Astrocyte (in vitro differentiated cells and primary cell): Measurements from ENCODE around the gene MEIOC. TPM values are rescaled to one million over a fixed set of nuclear protein-coding genes. Genes with fewer than 3 reads are reported as not detected.
"Not testable (repeated sequence)": the region's sequence is repeated elsewhere in the genome, so short reads cannot be mapped to it uniquely, and the experiment has no call there.

Experiments used
- DNase-seq: peaks from one replicate; pipeline ENCODE4 v3.0.0-alpha.2; 2010; ENCODE audit warnings: low read depth
- FAIRE-seq: peaks from 2 replicates; lab custom pipeline; 2011; peaks lifted over from hg19 to GRCh38; lab: Jason Lieb, UNC
- H2AFZ ChIP-seq: 2 replicates; pipeline ENCODE4 v1.6.0; 2012; ENCODE audit warnings: low read depth, low read length, inconsistent platforms
- H3K27ac ChIP-seq: 2 replicates; pipeline ENCODE4 v1.5.1; 2011; ENCODE audit warnings: low read depth, low read length, inconsistent platforms
- H3K27me3 ChIP-seq: 2 replicates; pipeline ENCODE4 v1.6.0; 2011; ENCODE audit warnings: low read length, inconsistent platforms; ENCODE audit not compliant: insufficient read depth
- H3K36me3 ChIP-seq: 2 replicates; pipeline ENCODE4 v1.5.1; 2011; ENCODE audit warnings: low read length, inconsistent platforms; ENCODE audit not compliant: insufficient read depth
- H3K4me1 ChIP-seq: 2 replicates; pipeline ENCODE4 v1.5.1; 2011; ENCODE audit warnings: low read length, inconsistent platforms; ENCODE audit not compliant: insufficient read depth
- H3K4me2 ChIP-seq: 2 replicates; pipeline ENCODE4 v1.6.0; 2012; ENCODE audit warnings: low read length, inconsistent platforms
- H3K4me3 ChIP-seq: 2 replicates; pipeline ENCODE4 v1.5.1; 2011; ENCODE audit warnings: low read depth, mild to moderate bottlenecking, low read length, inconsistent platforms; ENCODE audit not compliant: insufficient read depth
- H3K79me2 ChIP-seq: 2 replicates; pipeline ENCODE4 v1.6.0; 2012; ENCODE audit warnings: mild to moderate bottlenecking, low read length, inconsistent platforms; ENCODE audit not compliant: insufficient read depth
- H3K9ac ChIP-seq: 2 replicates; pipeline ENCODE4 v1.6.0; 2012; ENCODE audit warnings: mild to moderate bottlenecking, low read length, inconsistent platforms
- H3K9me3 ChIP-seq: 2 replicates; pipeline ENCODE4 v1.5.1; 2012; ENCODE audit warnings: low read depth, mild to moderate bottlenecking, low read length, inconsistent platforms; ENCODE audit not compliant: insufficient read depth
- H4K20me1 ChIP-seq: 2 replicates; pipeline ENCODE4 v1.6.0; 2012; ENCODE audit warnings: low read length, inconsistent platforms; ENCODE audit not compliant: insufficient read depth
- H3K27ac Mint-ChIP-seq: one replicate; pipeline ENCODE4 v1.8.0; 2021; ENCODE audit warnings: mild to moderate bottlenecking, mixed read lengths; ENCODE audit not compliant: unreplicated experiment
- H3K27me3 Mint-ChIP-seq: one replicate; pipeline ENCODE4 v1.8.0; 2021; ENCODE audit warnings: low read depth, mixed read lengths; ENCODE audit not compliant: unreplicated experiment
- H3K36me3 Mint-ChIP-seq: one replicate; pipeline ENCODE4 v1.8.0; 2021; ENCODE audit warnings: low read depth, mixed read lengths; ENCODE audit not compliant: unreplicated experiment
- H3K4me1 Mint-ChIP-seq: one replicate; pipeline ENCODE4 v1.8.0; 2021; ENCODE audit warnings: low read depth, mixed read lengths; ENCODE audit not compliant: unreplicated experiment
- H3K4me3 Mint-ChIP-seq: one replicate; pipeline ENCODE4 v1.8.0; 2021; ENCODE audit warnings: mild to moderate bottlenecking, moderate library complexity, mixed read lengths; ENCODE audit not compliant: unreplicated experiment
- H3K9me3 Mint-ChIP-seq: one replicate; pipeline ENCODE4 v1.8.0; 2021; ENCODE audit warnings: mild to moderate bottlenecking, mixed read lengths; ENCODE audit not compliant: unreplicated experiment
- EZH2 ChIP-seq: IDR thresholded peaks from 2 replicates; pipeline ENCODE4 v1.6.1; 2012; ENCODE audit warnings: mild to moderate bottlenecking, low read length, inconsistent platforms; ENCODE audit not compliant: insufficient read depth
- total RNA-seq: library from RNA; stranded (reverse); gene quantifications from 2 replicates; pipeline ENCODE4 v1.2.1, GENCODE V29; 2021
- TF ChIP-seq, protein P1 (sequence below): IDR thresholded peaks from 2 replicates; pipeline ENCODE4 v1.5.1; 2011; ENCODE audit warnings: low read depth, mild to moderate bottlenecking, inconsistent platforms, low read length, moderate library complexity; ENCODE audit not compliant: insufficient read depth

Gene MEIOC
- total RNA-seq, 1 donor from 2014 or later = 0.45 TPM

DNA sequence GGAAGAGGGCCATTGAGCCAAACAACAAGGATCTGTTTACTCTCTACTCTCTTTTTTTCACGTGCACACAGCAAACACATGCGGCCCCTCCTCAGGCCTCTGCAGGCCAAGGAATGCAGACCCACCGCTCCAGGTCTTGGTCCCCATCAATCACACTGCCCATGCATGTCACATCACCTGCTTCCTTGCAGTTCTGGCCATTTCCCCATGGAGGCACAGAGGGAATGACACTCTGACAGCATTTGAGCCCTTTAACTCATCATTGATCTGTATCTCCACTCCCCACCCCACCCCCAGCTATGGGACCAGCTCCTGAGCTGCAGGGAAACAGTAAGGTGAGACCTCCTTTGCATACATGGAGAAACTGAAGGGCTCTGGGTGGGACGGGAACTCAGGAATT lies 45.9 kb upstream of the MEIOC start:
- FAIRE-seq (no peak), DNase-seq (no peak)
- H3K9me3 Mint-ChIP-seq = peaks cover 3% of the 10 kb centered on the region
- no peaks in the 10 kb centered on the region for H4K20me1 ChIP-seq
- TF ChIP-seq, protein P1, sequence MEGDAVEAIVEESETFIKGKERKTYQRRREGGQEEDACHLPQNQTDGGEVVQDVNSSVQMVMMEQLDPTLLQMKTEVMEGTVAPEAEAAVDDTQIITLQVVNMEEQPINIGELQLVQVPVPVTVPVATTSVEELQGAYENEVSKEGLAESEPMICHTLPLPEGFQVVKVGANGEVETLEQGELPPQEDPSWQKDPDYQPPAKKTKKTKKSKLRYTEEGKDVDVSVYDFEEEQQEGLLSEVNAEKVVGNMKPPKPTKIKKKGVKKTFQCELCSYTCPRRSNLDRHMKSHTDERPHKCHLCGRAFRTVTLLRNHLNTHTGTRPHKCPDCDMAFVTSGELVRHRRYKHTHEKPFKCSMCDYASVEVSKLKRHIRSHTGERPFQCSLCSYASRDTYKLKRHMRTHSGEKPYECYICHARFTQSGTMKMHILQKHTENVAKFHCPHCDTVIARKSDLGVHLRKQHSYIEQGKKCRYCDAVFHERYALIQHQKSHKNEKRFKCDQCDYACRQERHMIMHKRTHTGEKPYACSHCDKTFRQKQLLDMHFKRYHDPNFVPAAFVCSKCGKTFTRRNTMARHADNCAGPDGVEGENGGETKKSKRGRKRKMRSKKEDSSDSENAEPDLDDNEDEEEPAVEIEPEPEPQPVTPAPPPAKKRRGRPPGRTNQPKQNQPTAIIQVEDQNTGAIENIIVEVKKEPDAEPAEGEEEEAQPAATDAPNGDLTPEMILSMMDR = no peak
- no peak for TF ChIP-seq EZH2
- no peak overlapping the region for H3K9ac ChIP-seq
- H3K4me3 ChIP-seq = no peak overlapping the region
- no peak overlapping the region for H2AFZ ChIP-seq
- no peaks in the 10 kb centered on the region for H3K27me3 Mint-ChIP-seq
- no peak overlapping the region for H3K4me3 Mint-ChIP-seq
- H3K36me3 ChIP-seq = no peaks in the 10 kb centered on the region
- H3K27me3 ChIP-seq = no peaks in the 10 kb centered on the region
- H3K4me1 ChIP-seq = peaks cover 14% of the 10 kb centered on the region
- no peaks in the 10 kb centered on the region for H3K36me3 Mint-ChIP-seq
- peaks cover 22% of the 10 kb centered on the region for H3K4me1 Mint-ChIP-seq
- no peak overlapping the region for H3K4me2 ChIP-seq
- no peak overlapping the region for H3K27ac ChIP-seq
- no peaks in the 10 kb centered on the region for H3K9me3 ChIP-seq
- no peak overlapping the region for H3K27ac Mint-ChIP-seq
- H3K79me2 ChIP-seq = no peaks in the 10 kb centered on the region

DNA sequence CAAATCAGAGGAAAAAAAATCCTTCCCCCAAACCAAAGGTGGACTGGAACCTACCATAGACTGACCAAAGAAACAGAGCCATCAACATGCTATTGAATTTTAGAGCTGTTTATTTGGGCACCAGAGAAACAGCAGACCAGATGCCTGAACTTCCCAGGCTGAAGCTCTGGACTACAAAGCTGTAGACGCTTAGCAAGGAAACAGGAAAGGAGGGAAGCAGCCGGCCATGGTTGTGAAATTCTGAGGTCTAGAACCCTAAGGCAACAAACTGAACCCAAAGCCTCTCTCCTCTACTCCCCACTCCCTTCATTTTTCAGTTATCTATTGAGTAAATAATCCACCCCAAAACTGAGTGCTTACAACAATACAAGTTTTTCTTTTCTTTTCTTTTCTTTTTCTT lies 45.4 kb upstream of the MEIOC start:
- TF ChIP-seq, protein P1 = no peak
- TF ChIP-seq EZH2 = no peak
- Mint-ChIP-seq H3K9me3 (no peaks in the 10 kb centered on the region), H3K27me3 (no peaks in the 10 kb centered on the region), H3K36me3 (no peaks in the 10 kb centered on the region), H3K4me3 (no peak overlapping the region), H3K4me1 (peaks cover 19% of the 10 kb centered on the region), H3K27ac (no peak overlapping the region)
- DNase-seq (no peak), FAIRE-seq (no peak)
- Histone ChIP-seq H3K27ac (no peak overlapping the region), H2AFZ (no peak overlapping the region), H4K20me1 (no peaks in the 10 kb centered on the region), H3K4me3 (no peak overlapping the region), H3K4me2 (no peak overlapping the region), H3K9ac (no peak overlapping the region), H3K4me1 (peaks cover 14% of the 10 kb centered on the region), H3K27me3 (no peaks in the 10 kb centered on the region), H3K9me3 (no peaks in the 10 kb centered on the region), H3K36me3 (no peaks in the 10 kb centered on the region), H3K79me2 (no peaks in the 10 kb centered on the region)

DNA sequence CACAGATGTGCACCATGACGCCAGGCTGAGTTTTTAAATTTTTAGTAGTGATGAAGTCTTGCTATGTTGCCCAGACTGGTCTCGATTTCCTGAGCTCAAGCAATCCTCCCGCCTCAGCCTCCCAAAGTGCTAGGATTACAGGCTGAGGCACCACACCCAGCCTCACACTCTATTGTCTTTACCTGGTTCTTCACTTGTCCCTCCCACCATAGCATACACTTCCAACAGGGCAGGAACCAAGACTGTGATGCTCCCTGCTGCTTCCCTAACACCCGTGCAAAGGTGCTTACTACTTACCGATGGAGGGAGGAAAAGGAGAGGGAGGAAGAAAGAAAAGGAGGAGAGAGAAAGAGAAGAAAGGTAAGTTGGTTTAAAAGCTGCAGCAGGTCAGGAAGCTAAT lies 41.4 kb upstream of the MEIOC start:
- H3K79me2 ChIP-seq = no peaks in the 10 kb centered on the region
- no peaks in the 10 kb centered on the region for H3K9me3 Mint-ChIP-seq
- FAIRE-seq (no peak), DNase-seq (no peak)
- no peak overlapping the region for H3K27ac ChIP-seq
- no peak overlapping the region for H3K27ac Mint-ChIP-seq
- H3K36me3 Mint-ChIP-seq = no peaks in the 10 kb centered on the region
- H3K4me1 Mint-ChIP-seq = peaks cover 8% of the 10 kb centered on the region
- TF ChIP-seq, protein P1 = no peak
- no peaks in the 10 kb centered on the region for H3K9me3 ChIP-seq
- no peak overlapping the region for H3K9ac ChIP-seq
- no peaks in the 10 kb centered on the region for H3K36me3 ChIP-seq
- H3K4me1 ChIP-seq = no peaks in the 10 kb centered on the region
- no peaks in the 10 kb centered on the region for H3K27me3 ChIP-seq
- H3K4me3 Mint-ChIP-seq = no peak overlapping the region
- H4K20me1 ChIP-seq = no peaks in the 10 kb centered on the region
- no peak overlapping the region for H3K4me2 ChIP-seq
- H3K4me3 ChIP-seq = no peak overlapping the region
- H3K27me3 Mint-ChIP-seq = no peaks in the 10 kb centered on the region
- no peak overlapping the region for H2AFZ ChIP-seq

DNA sequence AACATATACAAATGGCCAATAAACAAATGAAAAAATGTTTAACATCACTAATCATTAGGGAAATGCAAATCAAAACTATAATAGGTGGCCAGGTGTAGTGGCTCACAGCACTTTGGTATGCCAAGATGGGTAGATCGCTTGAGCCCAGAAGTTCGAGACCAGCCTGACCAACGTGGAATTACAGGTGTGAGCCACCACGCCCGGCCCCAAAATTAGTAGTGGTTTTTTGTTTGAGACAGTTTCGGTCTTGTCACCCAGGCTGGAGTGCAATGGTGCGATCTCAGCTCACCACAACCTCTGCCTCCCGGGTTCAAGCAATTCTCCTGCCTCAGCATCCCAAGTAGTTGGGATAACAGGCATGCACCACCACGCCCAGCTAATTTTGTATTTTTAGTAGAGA lies 37.6 kb upstream of the MEIOC start:
- not testable (repeated sequence) for H3K4me3 ChIP-seq, H3K27me3 Mint-ChIP-seq, H3K27ac Mint-ChIP-seq, H3K9me3 Mint-ChIP-seq, H3K27me3 ChIP-seq, H3K36me3 ChIP-seq, H4K20me1 ChIP-seq, H3K9me3 ChIP-seq, H3K36me3 Mint-ChIP-seq, FAIRE-seq, H2AFZ ChIP-seq, H3K4me1 ChIP-seq, H3K4me1 Mint-ChIP-seq, H3K4me2 ChIP-seq, DNase-seq, H3K9ac ChIP-seq, H3K79me2 ChIP-seq, H3K27ac ChIP-seq, H3K4me3 Mint-ChIP-seq
